ENCODE results near the gene LAMTOR4.

The LAMTOR4 gene

GRCh38 chr7:100122568-100122967 is 26.1 kb upstream of the LAMTOR4 start:
- Histone ChIP-seq H3K27me3 (ENCODE audit: control insufficient read depth, low read length) (no peaks in the 10 kb centered on the region), H3K36me3 (ENCODE audit: control insufficient read depth, low read length) (peaks cover 36% of the 10 kb centered on the region), H3K4me1 (ENCODE audit: control insufficient read depth, low read length) (peaks cover 40% of the 10 kb centered on the region), H3K79me2 (ENCODE audit: control insufficient read depth, low read length) (peaks cover 63% of the 10 kb centered on the region), H3K4me2 (ENCODE audit: low read length) (no peak overlapping the region), H3K27ac (ENCODE audit: low read depth, low read length) (no peak overlapping the region), H3K4me3 (ENCODE audit: low read length) (no peak overlapping the region), H3K9me2 (replicated peaks; ENCODE audit: control insufficient read depth, low read length) (no peaks in the 10 kb centered on the region), H4K20me1 (ENCODE audit: control insufficient read depth, insufficient read depth, low read depth, low read length) (no peaks in the 10 kb centered on the region), H3F3A (ENCODE audit: control insufficient read depth, insufficient read depth) (peaks cover 26% of the 10 kb centered on the region), H3K9me3 (ENCODE audit: control insufficient read depth, insufficient read depth, low read length) (no peaks in the 10 kb centered on the region)
- TF ChIP-seq CTCF (IDR thresholded peaks at IDR 0.05; ENCODE audit: low read depth, low read length, poor library complexity, severe bottlenecking) (no peak), EZH2phosphoT487 (IDR thresholded peaks at IDR 0.05; ENCODE audit: borderline replicate concordance, low read length) (no peak)

GRCh38 chr7:100124301-100125230 is 24.2 kb upstream of the LAMTOR4 start:
- Histone ChIP-seq H3K27ac (ENCODE audit: low read depth, low read length) (peak overlapping the region; percentile 53), H3K4me3 (ENCODE audit: low read length) (peak overlapping the region; percentile 81), H3K9me2 (replicated peaks; ENCODE audit: control insufficient read depth, low read length) (no peaks in the 10 kb centered on the region), H3K9me3 (ENCODE audit: control insufficient read depth, insufficient read depth, low read length) (no peaks in the 10 kb centered on the region), H3F3A (ENCODE audit: control insufficient read depth, insufficient read depth) (peaks cover 36% of the 10 kb centered on the region), H4K20me1 (ENCODE audit: control insufficient read depth, insufficient read depth, low read depth, low read length) (no peaks in the 10 kb centered on the region), H3K4me2 (ENCODE audit: low read length) (peak overlapping the region; percentile 96), H3K79me2 (ENCODE audit: control insufficient read depth, low read length) (peaks cover 57% of the 10 kb centered on the region), H3K4me1 (ENCODE audit: control insufficient read depth, low read length) (peaks cover 48% of the 10 kb centered on the region), H3K27me3 (ENCODE audit: control insufficient read depth, low read length) (no peaks in the 10 kb centered on the region), H3K36me3 (ENCODE audit: control insufficient read depth, low read length) (peaks cover 36% of the 10 kb centered on the region)
- TF ChIP-seq CTCF (IDR thresholded peaks at IDR 0.05; ENCODE audit: low read depth, low read length, poor library complexity, severe bottlenecking) (no peak), EZH2phosphoT487 (IDR thresholded peaks at IDR 0.05; ENCODE audit: borderline replicate concordance, low read length) (no peak)

- Histone ChIP-seq H3K27ac (ENCODE audit: low read depth, low read length) (peak overlapping the region; percentile 94), H4K20me1 (ENCODE audit: control insufficient read depth, insufficient read depth, low read depth, low read length) (no peaks in the 10 kb centered on the region), H3F3A (ENCODE audit: control insufficient read depth, insufficient read depth) (peaks cover 32% of the 10 kb centered on the region), H3K36me3 (ENCODE audit: control insufficient read depth, low read length) (peaks cover 36% of the 10 kb centered on the region), H3K27me3 (ENCODE audit: control insufficient read depth, low read length) (no peaks in the 10 kb centered on the region), H3K79me2 (ENCODE audit: control insufficient read depth, low read length) (peaks cover 45% of the 10 kb centered on the region), H3K4me1 (ENCODE audit: control insufficient read depth, low read length) (peaks cover 46% of the 10 kb centered on the region), H3K9me2 (replicated peaks; ENCODE audit: control insufficient read depth, low read length) (no peaks in the 10 kb centered on the region), H3K4me3 (ENCODE audit: low read length) (peak overlapping the region; percentile 81), H3K9me3 (ENCODE audit: control insufficient read depth, insufficient read depth, low read length) (no peaks in the 10 kb centered on the region), H3K4me2 (ENCODE audit: low read length) (peak overlapping the region; percentile 96)
- TF ChIP-seq EZH2phosphoT487 (IDR thresholded peaks at IDR 0.05; ENCODE audit: borderline replicate concordance, low read length) (no peak), CTCF (IDR thresholded peaks at IDR 0.05; ENCODE audit: low read depth, low read length, poor library complexity, severe bottlenecking) (no peak)
Measured at GRCh38 chr7:100126239-100126930, 22.3 kb upstream of the LAMTOR4 start.
